HCT116 (cell line): Measurements from ENCODE around the gene ZNF503. TPM values are rescaled to one million over a fixed set of nuclear protein-coding genes. Genes with fewer than 3 reads are reported as not detected.

ENCODE experiments used
- ATAC-seq: fragments of 200-7000 bp; cut with Tn5 transposase; 2 replicates; pipeline ENCODE4 v1.9.1; 2020; ENCODE audit warnings: mild to moderate bottlenecking, moderate library complexity
- BruUV-seq: library from RNA; stranded (reverse); fragments of 400-500 nt; replicated peaks from 2 replicates; lab custom pipeline; 2021; lab: Mats Ljungman, UMichigan
- CTCF ChIA-PET: fragments of 300-600 bp; sonication (Branson Sonifier 250); formaldehyde crosslinking; loops from one replicate; lab custom pipeline; 2021; ENCODE audit warnings: antibody characterized with exemption; lab: Charles Lee
- POLR2A ChIA-PET: fragments of 300-600, 350-600 bp; sonication (Branson Sonifier 250); formaldehyde crosslinking; loops from one replicate; lab custom pipeline; 2021; ENCODE audit warnings: antibody characterized with exemption; lab: Charles Lee
- RAD21 ChIA-PET, 2 experiments: fragments of 300-600 bp; sonication (Branson Sonifier 250); formaldehyde crosslinking; loops; one replicate each; lab custom pipeline; 2023; ENCODE audit warnings: low total read pairs in 2 of 2; ENCODE audit not compliant: uncharacterized antibody in 2 of 2, unreplicated experiment in 2 of 2, low non-redundant PET in 1 of 2; lab: Charles Lee
- DNase-seq: peaks from one replicate; pipeline ENCODE4 v3.0.0-alpha.2; 2010; ENCODE audit warnings: low read depth, low spot score
- H2AFZ ChIP-seq: fragments of 200-600 bp; shearing (Covaris generic), sonication (generic); 2 replicates; pipeline ENCODE4 v1.6.1; 2017; ENCODE audit warnings: low read depth, mixed run types, mixed read lengths, antibody characterized with exemption, low read length; ENCODE audit not compliant: poor library complexity, severe bottlenecking
- H3K27ac ChIP-seq: 2 replicates; pipeline ENCODE4 v1.5.1; 2012; ENCODE audit warnings: low read depth, low read length
- H3K27me3 ChIP-seq: fragments of 200-600 bp; sonication (generic); 2 replicates; pipeline ENCODE4 v1.6.1; 2016; ENCODE audit warnings: mixed run types, low read length, mixed read lengths; ENCODE audit not compliant: insufficient read depth
- H3K36me3 ChIP-seq, 2 experiments: fragments of 200-500 bp in 1 of 2; fragments of 200-600 bp in 1 of 2; sonication (Bioruptor generic) in 1 of 2; sonication (generic) in 1 of 2; 2 replicates each; pipeline versions ENCODE4 v1.5.1 to v1.6.1; 2014 to 2016; ENCODE audit warnings: low read length in 2 of 2, inconsistent platforms in 1 of 2, mixed read lengths in 1 of 2, mixed run types in 1 of 2; ENCODE audit not compliant: insufficient read depth in 2 of 2, control insufficient read depth in 1 of 2
- H3K4me1 ChIP-seq, 2 experiments: fragments of 200-600 bp in 1 of 2; sonication (generic) in 1 of 2; 2 replicates each; pipeline versions ENCODE4 v1.5.1 to v1.6.1; 2012 to 2017; ENCODE audit warnings: low read length in 2 of 2, inconsistent platforms in 1 of 2, mild to moderate bottlenecking in 1 of 2, mixed read lengths in 1 of 2, mixed run types in 1 of 2, moderate library complexity in 1 of 2; ENCODE audit not compliant: insufficient read depth in 2 of 2, control insufficient read depth in 1 of 2
- H3K4me2 ChIP-seq: fragments of 200-600 bp; sonication (generic); 2 replicates; pipeline ENCODE4 v1.6.1; 2017; ENCODE audit warnings: mixed run types, low read length, mixed read lengths
- H3K4me3 ChIP-seq, 2 experiments: fragments of 200-600 bp in 1 of 2; sonication (generic) in 1 of 2; replicated peaks in 1 of 2; 2 replicates each; pipeline ENCODE4 v1.5.1; 2011 to 2016; ENCODE audit warnings: low read length in 2 of 2, control low read depth in 1 of 2, low read depth in 1 of 2, mild to moderate bottlenecking in 1 of 2, mixed read lengths in 1 of 2, mixed run types in 1 of 2
- H3K79me2 ChIP-seq: fragments of 200-600 bp; sonication (generic); 2 replicates; pipeline ENCODE4 v1.6.1; 2017; ENCODE audit warnings: mild to moderate bottlenecking, mixed run types, low read length, moderate library complexity, mixed read lengths; ENCODE audit not compliant: insufficient read depth
- H3K9ac ChIP-seq: fragments of 200-600 bp; sonication (generic); 2 replicates; pipeline ENCODE4 v1.6.1; 2016; ENCODE audit warnings: low read length, mixed read lengths
- H3K9me2 ChIP-seq: fragments of 200-600 bp; sonication (generic), shearing (Covaris generic); 2 replicates; pipeline ENCODE4 v1.6.1; 2017; ENCODE audit warnings: mixed run types, mild to moderate bottlenecking, moderate library complexity; ENCODE audit not compliant: insufficient read depth
- H3K9me3 ChIP-seq, 2 experiments: fragments of 200-500 bp in 1 of 2; fragments of 200-600 bp in 1 of 2; sonication (Bioruptor generic) in 1 of 2; sonication (generic) in 1 of 2; 2 replicates each; pipeline ENCODE4 v1.6.1; 2014 to 2017; ENCODE audit warnings: low read length in 2 of 2, mixed read lengths in 2 of 2, inconsistent platforms in 1 of 2, low read depth in 1 of 2, mild to moderate bottlenecking in 1 of 2, mixed run types in 1 of 2, moderate library complexity in 1 of 2; ENCODE audit not compliant: control insufficient read depth in 1 of 2, insufficient read depth in 1 of 2
- H4K20me1 ChIP-seq: fragments of 200-600 bp; sonication (generic), shearing (Covaris generic); 2 replicates; pipeline ENCODE4 v1.6.1; 2017; ENCODE audit warnings: mixed run types, mild to moderate bottlenecking, moderate library complexity; ENCODE audit not compliant: insufficient read depth
- CBX3 ChIP-seq: IDR thresholded peaks from 2 replicates; pipeline ENCODE4 v1.6.1; 2012; ENCODE audit warnings: low read depth
- CEBPB ChIP-seq: IDR thresholded peaks from 2 replicates; pipeline ENCODE4 v1.6.1; 2012; ENCODE audit warnings: low read depth
- CTCF ChIP-seq, 3 experiments: fragments of 200-600 bp in 1 of 3; sonication (generic) in 1 of 3; IDR thresholded peaks in 2 of 3; conservative IDR thresholded peaks in 1 of 3; 2 replicates each; pipeline ENCODE4 v1.5.1; 2012 to 2017; ENCODE audit warnings: low read depth in 2 of 3, low read length in 2 of 3, antibody characterized with exemption in 1 of 3, borderline replicate concordance in 1 of 3, control low read depth in 1 of 3, mild to moderate bottlenecking in 1 of 3, mixed read lengths in 1 of 3, mixed run types in 1 of 3, moderate library complexity in 1 of 3; ENCODE audit not compliant: insufficient read depth in 1 of 3
- ELF1 ChIP-seq: IDR thresholded peaks from 2 replicates; pipeline ENCODE4 v1.6.1; 2012; ENCODE audit warnings: low read depth, borderline replicate concordance
- EZH2 ChIP-seq: fragments of 200-600 bp; sonication (generic); IDR thresholded peaks from 2 replicates; pipeline ENCODE4 v1.6.1; 2017; ENCODE audit warnings: antibody characterized with exemption, mixed run types
- EZH2phosphoT487 ChIP-seq: fragments of 200-600 bp; IDR thresholded peaks from 2 replicates; pipeline ENCODE4 v1.6.1; 2018; ENCODE audit warnings: antibody characterized with exemption, borderline replicate concordance
- FOSL1 ChIP-seq: IDR thresholded peaks from 2 replicates; pipeline ENCODE4 v1.6.1; 2012; ENCODE audit warnings: low read depth
- JUND ChIP-seq: IDR thresholded peaks from 2 replicates; pipeline ENCODE4 v1.6.1; 2012
- MAX ChIP-seq: IDR thresholded peaks from 2 replicates; pipeline ENCODE4 v1.6.1; 2012
- POLR2A ChIP-seq: IDR thresholded peaks from 2 replicates; pipeline ENCODE4 v1.7.0; 2011; ENCODE audit warnings: borderline replicate concordance; ENCODE audit not compliant: insufficient read depth, insufficient read length; ENCODE audit errors: extremely low read depth
- RAD21 ChIP-seq: IDR thresholded peaks from 2 replicates; pipeline ENCODE4 v1.6.1; 2012; ENCODE audit warnings: low read depth, mild to moderate bottlenecking
- SIN3A ChIP-seq: IDR thresholded peaks from 2 replicates; pipeline ENCODE4 v1.6.1; 2012; ENCODE audit warnings: low read depth
- SP1 ChIP-seq: IDR thresholded peaks from 2 replicates; pipeline ENCODE4 v1.6.1; 2012; ENCODE audit warnings: low read depth
- SRF ChIP-seq: IDR thresholded peaks from 2 replicates; pipeline ENCODE4 v1.6.1; 2012; ENCODE audit warnings: low read depth
- TCF7L2 ChIP-seq: IDR thresholded peaks from 2 replicates; pipeline ENCODE4 v1.7.0; 2011; ENCODE audit warnings: borderline replicate concordance, inconsistent platforms; ENCODE audit not compliant: insufficient read depth, insufficient read length; ENCODE audit errors: extremely low read depth
- ZFX ChIP-seq: fragments of 450-650 bp; IDR thresholded peaks from 2 replicates; pipeline ENCODE4 v1.6.1; 2017
- ZNF274 ChIP-seq: fragments of 200-500 bp; sonication (Bioruptor generic); IDR thresholded peaks from 2 replicates; pipeline ENCODE4 v1.6.1; 2014; ENCODE audit warnings: mild to moderate bottlenecking, low read depth, low read length, inconsistent platforms
- intact Hi-C: fragments of 100-400 bp; cut with micrococcal nuclease; formaldehyde crosslinking; loops from 2 replicates; pipeline ENCODE4 v1.10.0; 2022
- total RNA-seq: library from RNA; stranded (reverse); gene quantifications from one replicate; pipeline ENCODE4 v1.2.1, GENCODE V29; 2021; ENCODE audit not compliant: unreplicated experiment

The ZNF503 gene
- total RNA-seq, 1 experiment from 2014 or later, result 30.4 TPM

- TF ChIP-seq MAX (no peak), FOSL1 (no peak), RAD21 (no peak), POLR2A (no peak), EZH2 (no peak)
Observed at GRCh38 chr10:75392744-75393143, 8.8 kb downstream of the ZNF503 start (continued).

- DNase-seq (no peak), ATAC-seq (no peak)
- H3K9me3 ChIP-seq, result no peaks in the 10 kb centered on the region
- RAD21 ChIA-PET, result no interaction called here
- TF ChIP-seq CEBPB (no peak), CBX3 (no peak), JUND (no peak), POLR2A (no peak), TCF7L2 (no peak), CTCF (IDR thresholded peaks at IDR 0.05 in 2 of 3, conservative IDR thresholded peaks at IDR 0.05 in 1 of 3; ENCODE audit: borderline replicate concordance in 1 of 3, insufficient read depth in 1 of 3, low read depth in 2 of 3, low read length in 2 of 3) (no peak), SIN3A (no peak), ZFX (no peak), SRF (no peak), FOSL1 (no peak), ZNF274 (no peak), EZH2phosphoT487 (no peak), SP1 (no peak), ELF1 (no peak)
- TF ChIP-seq, all 23 proteins: peak for 0
- no peaks in the 10 kb centered on the region for H4K20me1 ChIP-seq
- H2AFZ ChIP-seq, result no peak overlapping the region
- H3K27me3 ChIP-seq, result no peaks in the 10 kb centered on the region
- peaks cover 11% of the 10 kb centered on the region for H3K79me2 ChIP-seq
- H3K36me3 ChIP-seq, result no peaks in the 10 kb centered on the region
- H3K9ac ChIP-seq, result no peak overlapping the region
- H3K27ac ChIP-seq, result no peak overlapping the region
- BruUV-seq, result no TSS peak
- no peak overlapping the region for H3K4me2 ChIP-seq
- H3K9me2 ChIP-seq, result no peaks in the 10 kb centered on the region
- no peak overlapping the region for H3K4me3 ChIP-seq
- peaks cover 6 to 12% of the 10 kb centered on the region in 2 experiments; a peak in 3 of 4 replicates for H3K4me1 ChIP-seq
- CTCF ChIA-PET, result no interaction called here
- POLR2A ChIA-PET, result no interaction called here
- intact Hi-C loops, result no loop called here
Observed at GRCh38 chr10:75392271-75392670, 9.3 kb downstream of the ZNF503 start.
